Keratinocyte (primary cell): ENCODE results near the gene KIF2C. TPM values are rescaled to one million over a fixed set of nuclear protein-coding genes. Genes with fewer than 3 reads are reported as not detected.

ENCODE experiments used
- DNase-seq: peaks from one replicate; pipeline ENCODE4 v3.0.0-alpha.2; 2011; ENCODE audit warnings: low read depth, missing footprints, low spot score
- FAIRE-seq: peaks from 2 replicates; lab custom pipeline; 2011; peaks lifted over from hg19 to GRCh38; lab: Jason Lieb, UNC
- H2AFZ ChIP-seq: 2 replicates; pipeline ENCODE4 v1.6.0; 2012; ENCODE audit warnings: low read length, control low read depth, inconsistent platforms; ENCODE audit not compliant: control insufficient read depth
- H3K27ac ChIP-seq: 2 replicates; pipeline ENCODE4 v1.5.1; 2011; ENCODE audit warnings: low read length; ENCODE audit not compliant: control insufficient read depth, insufficient read depth
- H3K27me3 ChIP-seq: 3 replicates; pipeline ENCODE4 v1.6.0; 2011; ENCODE audit warnings: low read length; ENCODE audit not compliant: control insufficient read depth, insufficient read depth; ENCODE audit errors: extremely low read depth
- H3K36me3 ChIP-seq, 2 experiments: 2 replicates in 1 of 2; 3 replicates in 1 of 2; pipeline ENCODE4 v1.5.1; 2011; ENCODE audit warnings: low read length in 2 of 2, mild to moderate bottlenecking in 1 of 2; ENCODE audit not compliant: control insufficient read depth in 2 of 2, insufficient read depth in 2 of 2; ENCODE audit errors: extremely low read depth in 1 of 2
- H3K4me1 ChIP-seq: 3 replicates; pipeline ENCODE4 v1.5.1; 2011; ENCODE audit warnings: low read length; ENCODE audit not compliant: control insufficient read depth, insufficient read depth; ENCODE audit errors: extremely low read depth
- H3K4me2 ChIP-seq: 3 replicates; pipeline ENCODE4 v1.6.0; 2011; ENCODE audit warnings: low read depth, low read length; ENCODE audit not compliant: control insufficient read depth, insufficient read depth; ENCODE audit errors: extremely low read depth
- H3K4me3 ChIP-seq, 3 experiments: fragments of 200-600 bp in 1 of 3; sonication (generic) in 1 of 3; 2 replicates in 2 of 3; 3 replicates in 1 of 3; pipeline ENCODE4 v1.5.1; 2011 to 2016; ENCODE audit warnings: low read length in 3 of 3, mild to moderate bottlenecking in 3 of 3, control low read depth in 2 of 3, inconsistent platforms in 1 of 3, low read depth in 1 of 3, mixed read lengths in 1 of 3, mixed run types in 1 of 3, moderate library complexity in 1 of 3; ENCODE audit not compliant: control insufficient read depth in 2 of 3, insufficient read depth in 2 of 3; ENCODE audit errors: extremely low read depth in 1 of 3
- H3K79me2 ChIP-seq: 2 replicates; pipeline ENCODE4 v1.6.0; 2012; ENCODE audit warnings: low read length; ENCODE audit not compliant: control insufficient read depth, insufficient read depth
- H3K9ac ChIP-seq: 3 replicates; pipeline ENCODE4 v1.6.0; 2011; ENCODE audit warnings: low read length; ENCODE audit not compliant: control insufficient read depth, insufficient read depth; ENCODE audit errors: extremely low read depth
- H3K9me1 ChIP-seq: 3 replicates; pipeline ENCODE4 v1.6.0; 2011; ENCODE audit warnings: low read length; ENCODE audit not compliant: control insufficient read depth, insufficient read depth; ENCODE audit errors: extremely low read depth
- H3K9me3 ChIP-seq: 2 replicates; pipeline ENCODE4 v1.5.1; 2012; ENCODE audit warnings: low read depth, low read length; ENCODE audit not compliant: control insufficient read depth
- H4K20me1 ChIP-seq: 3 replicates; pipeline ENCODE4 v1.6.0; 2011; ENCODE audit warnings: low read length; ENCODE audit not compliant: control insufficient read depth, insufficient read depth; ENCODE audit errors: extremely low read depth
- EZH2 ChIP-seq: IDR thresholded peaks from one replicate; pipeline ENCODE4 v1.6.1; 2012; ENCODE audit warnings: inconsistent platforms, mild to moderate bottlenecking, low read length, moderate library complexity
- dilution Hi-C: fragments of 300-500 bp; cut with MboI; formaldehyde crosslinking; loops from one replicate; pipeline ENCODE4 v1.7.0; 2020; ENCODE audit warnings: low sequenced_read_pairs; ENCODE audit not compliant: extremely low pct_ligation_motif_present
- polyA plus RNA-seq, 5 experiments: library from polyadenylated mRNA; depleted of rRNA in 3 of 5; stranded (reverse) in 3 of 5; stranded (forward) in 1 of 5; unstranded in 1 of 5; fragments of >200 nt; gene quantifications; 1 replicate in 1 of 5; 2 replicates in 3 of 5; 3 replicates in 1 of 5; pipeline versions ENCODE4 v1.2.1 to v1.2.3, GENCODE V29; 2011 to 2012; ENCODE audit warnings: missing spikeins in 2 of 5, low read depth in 1 of 5, low replicate concordance in 1 of 5
- TF ChIP-seq, protein P1 (sequence below), 3 experiments: IDR thresholded peaks in 1 of 3; conservative IDR thresholded peaks in 1 of 3; optimal IDR thresholded peaks in 1 of 3; 2 replicates in 2 of 3; 3 replicates in 1 of 3; pipeline versions ENCODE3 to v1.5.1; 2011; ENCODE audit warnings: low read length in 3 of 3, mild to moderate bottlenecking in 3 of 3, moderate library complexity in 2 of 3, control low read depth in 1 of 3, inconsistent platforms in 1 of 3; ENCODE audit not compliant: insufficient read depth in 2 of 3; ENCODE audit errors: extremely low read depth in 1 of 3

Gene KIF2C
- polyA plus RNA-seq, 1 donor (not counting 4 experiments of a cell fraction or from before 2014, with no cell fraction given) = 16.3 TPM

DNA sequence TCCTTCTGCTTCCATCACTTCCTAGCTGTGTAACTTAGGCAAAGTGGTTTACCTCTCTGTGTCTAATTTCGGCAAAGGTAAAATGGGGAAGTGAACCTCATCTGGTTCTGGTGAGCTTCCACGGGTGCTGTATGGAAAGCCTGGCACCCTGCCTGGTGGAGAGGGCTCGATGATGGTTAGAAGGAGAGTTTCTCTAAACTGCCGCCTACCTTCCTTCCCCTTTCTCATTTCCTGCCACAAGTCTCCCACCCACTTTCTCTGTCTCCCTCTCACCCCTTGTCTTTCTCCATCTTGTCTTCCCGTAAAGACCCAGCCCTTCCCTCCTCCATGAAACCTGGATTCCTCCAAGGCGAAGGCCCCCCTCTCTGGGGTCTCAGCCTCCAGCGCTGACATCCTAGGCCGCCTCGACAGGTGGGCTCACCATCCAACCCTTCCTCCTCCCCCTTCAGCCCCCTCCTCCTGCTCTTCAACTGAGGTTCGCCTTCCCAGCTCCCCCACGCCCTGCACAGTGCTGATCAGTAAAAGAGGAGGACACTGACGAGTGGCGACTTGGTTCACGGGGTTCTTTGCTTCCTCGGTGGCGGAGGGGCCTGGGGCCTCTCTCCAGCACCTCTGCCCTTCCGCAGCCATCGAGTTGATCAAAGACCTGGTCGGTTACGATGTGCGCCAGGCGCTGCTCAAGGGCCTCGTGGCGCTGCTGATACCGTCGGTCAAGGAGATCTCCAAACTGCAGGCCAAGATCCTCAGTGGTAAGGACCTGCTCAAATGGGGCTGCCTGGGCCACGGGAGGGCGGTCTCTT lies 15.9 kb upstream of the KIF2C start:
- Histone ChIP-seq H3K36me3 (no peaks in the 10 kb centered on the region), H3K9me1 (no peaks in the 10 kb centered on the region), H3K4me2 (no peak overlapping the region), H3K4me3 (no peak overlapping the region), H3K9ac (no peak overlapping the region), H4K20me1 (no peaks in the 10 kb centered on the region), H3K27ac (no peak overlapping the region), H3K79me2 (no peaks in the 10 kb centered on the region), H3K4me1 (peaks cover 3% of the 10 kb centered on the region), H2AFZ (no peak overlapping the region), H3K27me3 (no peaks in the 10 kb centered on the region), H3K9me3 (no peaks in the 10 kb centered on the region)
- DNase-seq (no peak), FAIRE-seq (no peak)
- TF ChIP-seq, protein P1, sequence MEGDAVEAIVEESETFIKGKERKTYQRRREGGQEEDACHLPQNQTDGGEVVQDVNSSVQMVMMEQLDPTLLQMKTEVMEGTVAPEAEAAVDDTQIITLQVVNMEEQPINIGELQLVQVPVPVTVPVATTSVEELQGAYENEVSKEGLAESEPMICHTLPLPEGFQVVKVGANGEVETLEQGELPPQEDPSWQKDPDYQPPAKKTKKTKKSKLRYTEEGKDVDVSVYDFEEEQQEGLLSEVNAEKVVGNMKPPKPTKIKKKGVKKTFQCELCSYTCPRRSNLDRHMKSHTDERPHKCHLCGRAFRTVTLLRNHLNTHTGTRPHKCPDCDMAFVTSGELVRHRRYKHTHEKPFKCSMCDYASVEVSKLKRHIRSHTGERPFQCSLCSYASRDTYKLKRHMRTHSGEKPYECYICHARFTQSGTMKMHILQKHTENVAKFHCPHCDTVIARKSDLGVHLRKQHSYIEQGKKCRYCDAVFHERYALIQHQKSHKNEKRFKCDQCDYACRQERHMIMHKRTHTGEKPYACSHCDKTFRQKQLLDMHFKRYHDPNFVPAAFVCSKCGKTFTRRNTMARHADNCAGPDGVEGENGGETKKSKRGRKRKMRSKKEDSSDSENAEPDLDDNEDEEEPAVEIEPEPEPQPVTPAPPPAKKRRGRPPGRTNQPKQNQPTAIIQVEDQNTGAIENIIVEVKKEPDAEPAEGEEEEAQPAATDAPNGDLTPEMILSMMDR (optimal IDR thresholded peaks at IDR 0.05 in 1 of 3, IDR thresholded peaks at IDR 0.05 in 1 of 3, conservative IDR thresholded peaks at IDR 0.05 in 1 of 3; ENCODE audit: extremely low read depth in 1 of 3, insufficient read depth in 2 of 3, low read length in 3 of 3) = no peak
- no peak for TF ChIP-seq EZH2
- dilution Hi-C loops = no loop called here

DNA sequence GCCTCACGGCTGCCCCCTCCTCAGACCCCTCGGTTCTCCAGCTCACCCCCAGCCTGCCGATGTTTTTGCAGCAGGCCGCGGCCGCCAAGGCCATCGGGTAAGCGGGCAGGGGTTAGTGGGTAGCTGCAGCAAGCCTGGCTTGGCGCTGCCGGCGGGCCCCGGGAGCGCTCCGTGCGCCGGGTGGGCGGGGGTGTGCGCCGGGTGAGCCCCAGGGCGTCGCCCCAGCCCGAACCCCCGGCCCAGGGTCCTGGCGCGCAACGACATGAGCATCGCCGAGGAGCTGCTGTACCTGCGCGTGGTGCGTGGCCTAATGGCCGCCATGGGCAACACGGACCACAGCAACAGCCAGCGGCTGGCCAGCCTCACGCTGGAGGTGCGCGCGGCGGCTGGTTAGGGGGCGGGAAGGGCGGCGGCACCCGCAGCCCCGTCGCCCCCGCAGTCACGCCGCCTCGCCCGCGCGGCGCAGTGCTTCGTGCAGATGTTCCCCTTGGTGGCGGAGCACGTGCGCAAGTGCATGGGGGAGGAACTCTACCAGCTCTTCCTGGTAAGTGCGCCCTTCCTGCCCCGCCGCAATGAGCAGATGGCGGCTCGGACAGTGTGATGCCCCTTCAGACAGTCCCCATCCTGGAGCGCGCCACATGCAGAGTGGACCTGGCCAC lies 15.2 kb upstream of the KIF2C start:
- H3K27me3 ChIP-seq = no peaks in the 10 kb centered on the region
- no peak overlapping the region for H2AFZ ChIP-seq
- no peak for TF ChIP-seq EZH2
- H3K27ac ChIP-seq = no peak overlapping the region
- FAIRE-seq = no peak
- H3K9me1 ChIP-seq = no peaks in the 10 kb centered on the region
- H3K9me3 ChIP-seq = no peaks in the 10 kb centered on the region
- no peak overlapping the region for H3K9ac ChIP-seq
- peaks cover 3% of the 10 kb centered on the region for H3K4me1 ChIP-seq
- H4K20me1 ChIP-seq = no peaks in the 10 kb centered on the region
- no peak overlapping the region for H3K4me2 ChIP-seq
- dilution Hi-C loops = no loop called here
- no peak overlapping the region for H3K4me3 ChIP-seq
- no peaks in the 10 kb centered on the region for H3K79me2 ChIP-seq
- H3K36me3 ChIP-seq = no peaks in the 10 kb centered on the region
- no peak for DNase-seq
